ENCODE measurements around the gene ANKRD33B. TPM values are rescaled to one million over a fixed set of nuclear protein-coding genes. Genes with fewer than 3 reads are reported as not detected.

Gene ANKRD33B
- total RNA-seq, 1 experiment from 2014 or later = 6.9 TPM

DNA sequence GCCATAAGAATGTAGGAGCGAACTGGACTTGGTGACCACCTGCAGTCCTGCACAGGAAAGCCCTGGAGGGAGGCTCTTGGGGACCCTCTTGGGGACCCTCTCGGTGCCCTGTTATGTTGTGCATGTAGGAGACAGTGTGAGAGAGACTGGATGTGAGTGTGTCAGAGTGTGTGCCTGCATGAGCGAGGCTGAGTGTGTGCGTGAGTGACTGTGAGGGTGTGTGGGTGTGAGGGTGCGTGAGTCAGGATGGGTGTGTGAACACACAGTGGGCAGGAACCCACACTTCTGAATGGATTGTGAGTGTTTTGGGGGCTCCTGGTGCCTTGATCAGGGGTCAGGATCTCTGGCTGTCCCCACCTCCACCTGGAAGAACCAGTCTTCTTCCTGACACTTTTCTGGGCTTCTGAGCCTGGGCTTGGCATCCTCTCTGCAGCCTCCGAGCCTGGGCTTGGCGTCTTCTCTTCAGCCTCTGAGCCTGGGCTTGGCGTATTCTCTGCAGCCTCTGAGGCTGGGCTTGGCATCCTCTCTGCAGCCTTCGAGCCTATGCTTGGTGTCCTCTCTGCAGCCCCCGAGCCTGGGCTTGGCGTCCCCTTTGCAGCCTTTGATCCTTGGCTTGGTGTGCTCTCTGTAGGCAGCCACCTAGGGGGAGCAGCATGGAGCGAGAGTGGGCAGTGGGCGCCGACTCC lies 25.6 kb upstream of the ANKRD33B start:
- Histone ChIP-seq H3K56ac (ENCODE audit: insufficient read length, low read depth, low read length) (no peak overlapping the region), H3K79me2 (ENCODE audit: insufficient read depth, low read length) (no peaks in the 10 kb centered on the region), H4K8ac (replicated peaks; ENCODE audit: insufficient read length, low read depth, low read length) (no peak overlapping the region), H2BK5ac (ENCODE audit: insufficient read length, low read length) (no peak overlapping the region), H3K23me2 (ENCODE audit: insufficient read length, low read depth, low read length, poor library complexity, severe bottlenecking) (no peaks in the 10 kb centered on the region), H3K9ac (ENCODE audit: extremely low read depth, insufficient read length, low read length) (no peak overlapping the region), H3T11ph (ENCODE audit: low read length) (no peak overlapping the region), H2AFZ (ENCODE audit: low read length) (no peak overlapping the region), H3K4ac (ENCODE audit: low read depth, low read length) (no peak overlapping the region), H3K14ac (ENCODE audit: insufficient read depth, low read length) (no peak overlapping the region), H2AK5ac (ENCODE audit: insufficient read length, low read length) (no peak overlapping the region), H3K27ac (ENCODE audit: insufficient read length, low read depth, low read length) (no peak overlapping the region), H3K9me3 (ENCODE audit: control insufficient read depth, low read depth, low read length) (no peaks in the 10 kb centered on the region), H3K27me3 (ENCODE audit: insufficient read depth, low read length) (no peaks in the 10 kb centered on the region), H3K23ac (ENCODE audit: insufficient read length, low read depth, low read length) (no peak overlapping the region), H4K91ac (ENCODE audit: insufficient read length, low read depth, low read length) (no peak overlapping the region), H2BK20ac (ENCODE audit: low read depth, low read length, poor library complexity, severe bottlenecking) (no peak overlapping the region), H3K4me2 (ENCODE audit: insufficient read depth, insufficient read length, low read length) (no peak overlapping the region), H4K5ac (ENCODE audit: insufficient read length, low read depth, low read length) (no peak overlapping the region), H2BK12ac (ENCODE audit: insufficient read length, low read depth, low read length) (no peak overlapping the region), H4K20me1 (ENCODE audit: control insufficient read depth, insufficient read depth, insufficient read length) (no peaks in the 10 kb centered on the region), H2BK120ac (ENCODE audit: low read depth, low read length, poor library complexity, severe bottlenecking) (no peak overlapping the region), H3K4me1 (ENCODE audit: insufficient read depth, low read length) (no peaks in the 10 kb centered on the region), H3K79me1 (ENCODE audit: insufficient read depth, low read depth, low read length, poor library complexity, severe bottlenecking) (no peaks in the 10 kb centered on the region), H2BK15ac (ENCODE audit: low read depth, low read length) (no peak overlapping the region), H3K18ac (ENCODE audit: insufficient read length, low read depth, low read length) (no peak overlapping the region)
- Mint-ChIP-seq H3K4me1 (peaks cover 7 to 19% of the 10 kb centered on the region in 2 experiments), H3K9me3 (no peaks in the 10 kb centered on the region), H3K4me3 (no peak overlapping the region), H3K36me3 (ENCODE audit: insufficient read depth in 1 of 3, low read depth in 3 of 3) (no peaks in the 10 kb centered on the region), H3K27ac (no peak overlapping the region; a peak in 1 of 7 replicates), H3K27me3 (ENCODE audit: low read depth) (peaks cover 39% of the 10 kb centered on the region)
- TF ChIP-seq, protein P1, sequence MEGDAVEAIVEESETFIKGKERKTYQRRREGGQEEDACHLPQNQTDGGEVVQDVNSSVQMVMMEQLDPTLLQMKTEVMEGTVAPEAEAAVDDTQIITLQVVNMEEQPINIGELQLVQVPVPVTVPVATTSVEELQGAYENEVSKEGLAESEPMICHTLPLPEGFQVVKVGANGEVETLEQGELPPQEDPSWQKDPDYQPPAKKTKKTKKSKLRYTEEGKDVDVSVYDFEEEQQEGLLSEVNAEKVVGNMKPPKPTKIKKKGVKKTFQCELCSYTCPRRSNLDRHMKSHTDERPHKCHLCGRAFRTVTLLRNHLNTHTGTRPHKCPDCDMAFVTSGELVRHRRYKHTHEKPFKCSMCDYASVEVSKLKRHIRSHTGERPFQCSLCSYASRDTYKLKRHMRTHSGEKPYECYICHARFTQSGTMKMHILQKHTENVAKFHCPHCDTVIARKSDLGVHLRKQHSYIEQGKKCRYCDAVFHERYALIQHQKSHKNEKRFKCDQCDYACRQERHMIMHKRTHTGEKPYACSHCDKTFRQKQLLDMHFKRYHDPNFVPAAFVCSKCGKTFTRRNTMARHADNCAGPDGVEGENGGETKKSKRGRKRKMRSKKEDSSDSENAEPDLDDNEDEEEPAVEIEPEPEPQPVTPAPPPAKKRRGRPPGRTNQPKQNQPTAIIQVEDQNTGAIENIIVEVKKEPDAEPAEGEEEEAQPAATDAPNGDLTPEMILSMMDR (conservative IDR thresholded peaks at IDR 0.05) = no peak
- no CpG with 5 or more reads among the region's 14 CpGs for WGBS (ENCODE audit: extremely low coverage, insufficient read length, low lambda C conversion rate)
- no peak for DNase-seq
